Measurements from ENCODE around the gene VPS33B. TPM values are rescaled to one million over a fixed set of nuclear protein-coding genes. Genes with fewer than 3 reads are reported as not detected.

Gene VPS33B
- total RNA-seq, 2 donors from 2014 or later: 9.4 to 18.3 TPM

DNA sequence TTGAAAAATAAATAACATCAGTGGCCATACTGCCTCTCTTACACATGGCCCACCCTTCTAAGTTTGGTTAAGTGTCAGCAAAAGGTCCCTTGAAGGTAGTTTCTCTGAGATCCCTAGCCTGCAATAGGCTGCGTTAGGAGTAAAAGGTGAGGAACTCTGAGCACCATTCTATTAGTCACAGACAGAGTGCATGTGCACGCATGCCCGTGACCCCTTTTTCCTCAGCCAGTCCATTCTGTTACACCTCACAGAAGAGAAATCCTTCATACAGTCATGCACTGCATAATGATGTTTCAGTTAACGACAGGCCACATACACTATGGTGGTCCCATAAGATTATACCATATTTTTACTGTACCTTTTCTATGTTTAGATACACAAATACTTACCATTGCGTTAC is 55.2 kb downstream of the VPS33B start:
- DNase-seq (ENCODE audit: low spot score): no peak
- intact Hi-C loops (cut with DNase I): no loop called here
- H3K27ac ChIP-seq: no peak overlapping the region
- WGBS: 89% methylated on average over 5 of the region's 5 CpGs
- no peaks in the 10 kb centered on the region for H3K36me3 ChIP-seq
- TF ChIP-seq POLR2AphosphoS5 (IDR thresholded peaks at IDR 0.05) (no peak), POLR2A (IDR thresholded peaks at IDR 0.05) (no peak)
- TF ChIP-seq, protein P1, sequence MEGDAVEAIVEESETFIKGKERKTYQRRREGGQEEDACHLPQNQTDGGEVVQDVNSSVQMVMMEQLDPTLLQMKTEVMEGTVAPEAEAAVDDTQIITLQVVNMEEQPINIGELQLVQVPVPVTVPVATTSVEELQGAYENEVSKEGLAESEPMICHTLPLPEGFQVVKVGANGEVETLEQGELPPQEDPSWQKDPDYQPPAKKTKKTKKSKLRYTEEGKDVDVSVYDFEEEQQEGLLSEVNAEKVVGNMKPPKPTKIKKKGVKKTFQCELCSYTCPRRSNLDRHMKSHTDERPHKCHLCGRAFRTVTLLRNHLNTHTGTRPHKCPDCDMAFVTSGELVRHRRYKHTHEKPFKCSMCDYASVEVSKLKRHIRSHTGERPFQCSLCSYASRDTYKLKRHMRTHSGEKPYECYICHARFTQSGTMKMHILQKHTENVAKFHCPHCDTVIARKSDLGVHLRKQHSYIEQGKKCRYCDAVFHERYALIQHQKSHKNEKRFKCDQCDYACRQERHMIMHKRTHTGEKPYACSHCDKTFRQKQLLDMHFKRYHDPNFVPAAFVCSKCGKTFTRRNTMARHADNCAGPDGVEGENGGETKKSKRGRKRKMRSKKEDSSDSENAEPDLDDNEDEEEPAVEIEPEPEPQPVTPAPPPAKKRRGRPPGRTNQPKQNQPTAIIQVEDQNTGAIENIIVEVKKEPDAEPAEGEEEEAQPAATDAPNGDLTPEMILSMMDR (IDR thresholded peaks at IDR 0.05): no peak
- no peaks in the 10 kb centered on the region for H3K9me3 ChIP-seq
- H3K27me3 ChIP-seq (replicated peaks; ENCODE audit: insufficient read depth): no peaks in the 10 kb centered on the region
- no peaks in the 10 kb centered on the region for H3K4me1 ChIP-seq (replicated peaks)
- no peak overlapping the region for H3K4me3 ChIP-seq

DNA sequence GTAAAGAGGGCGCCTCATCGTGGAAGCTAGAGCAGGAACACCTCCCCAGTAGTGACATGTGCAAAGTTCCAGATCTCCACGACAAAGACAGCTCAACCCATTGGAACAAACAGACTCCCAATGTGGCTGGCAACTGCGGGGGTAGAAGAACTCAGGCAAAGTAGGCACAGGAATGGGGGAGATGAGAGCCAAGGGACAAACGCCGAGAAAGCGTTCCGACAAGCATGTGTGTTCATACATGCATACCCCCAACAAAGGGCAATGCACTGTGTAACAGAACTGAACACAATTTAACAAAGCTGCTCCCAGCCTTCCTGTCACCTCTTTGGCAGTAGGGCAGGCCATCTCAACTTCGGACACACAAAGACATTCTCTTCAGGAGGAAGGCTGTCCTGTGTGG is 56.1 kb downstream of the VPS33B start:
- intact Hi-C loops (cut with DNase I): no loop called here
- no peak for TF ChIP-seq POLR2A (IDR thresholded peaks at IDR 0.05)
- TF ChIP-seq, protein P1 (IDR thresholded peaks at IDR 0.05): no peak
- TF ChIP-seq POLR2AphosphoS5 (IDR thresholded peaks at IDR 0.05): no peak
- H3K9me3 ChIP-seq: no peaks in the 10 kb centered on the region
- peaks cover 0 to 5% of the 10 kb centered on the region in 2 donors for H3K36me3 ChIP-seq
- no peaks in the 10 kb centered on the region for H3K4me1 ChIP-seq (replicated peaks)
- no peak overlapping the region for H3K27ac ChIP-seq
- no peak overlapping the region for H3K4me3 ChIP-seq
- no peaks in the 10 kb centered on the region for H3K27me3 ChIP-seq (replicated peaks; ENCODE audit: insufficient read depth)
- DNase-seq (ENCODE audit: low spot score): no peak
- WGBS: 86% methylated on average over 9 of the region's 9 CpGs

DNA sequence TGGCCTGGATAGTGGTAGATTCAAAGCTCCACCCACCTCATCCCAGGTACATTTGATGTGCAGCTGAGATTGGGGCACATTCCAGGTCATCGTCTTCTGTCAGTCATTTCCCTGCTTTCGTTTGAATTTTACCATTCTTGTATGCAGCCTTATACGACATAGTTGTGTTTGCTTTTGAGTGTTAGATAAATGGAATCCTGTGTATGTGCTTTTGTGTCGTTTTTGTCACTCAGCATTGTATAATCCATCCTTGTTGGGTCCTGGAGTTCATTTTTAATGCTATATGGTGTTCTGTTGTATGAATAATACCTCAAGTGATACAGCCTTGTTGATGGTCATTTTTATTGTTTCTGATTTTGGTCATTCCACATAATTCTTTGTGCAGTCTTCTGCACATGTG is 60.4 kb downstream of the VPS33B start:
- H3K9me3 ChIP-seq: no peaks in the 10 kb centered on the region
- H3K4me1 ChIP-seq (replicated peaks): no peaks in the 10 kb centered on the region
- intact Hi-C loops (cut with DNase I): loop anchor here (5.0 kb wide), 1 partner anchor 85 kb away; no protein-coding TSS in a partner anchor
- H3K27ac ChIP-seq: no peak overlapping the region
- TF ChIP-seq, protein P1 (IDR thresholded peaks at IDR 0.05): no peak
- no peak for TF ChIP-seq POLR2AphosphoS5 (IDR thresholded peaks at IDR 0.05)
- no peak for TF ChIP-seq POLR2A (IDR thresholded peaks at IDR 0.05)
- no peaks in the 10 kb centered on the region for H3K27me3 ChIP-seq (replicated peaks; ENCODE audit: insufficient read depth)
- no peak for DNase-seq (ENCODE audit: low spot score)
- WGBS: 73% methylated on average over 4 of the region's 4 CpGs
- H3K4me3 ChIP-seq: no peak overlapping the region
- peaks cover 0 to 5% of the 10 kb centered on the region in 2 donors for H3K36me3 ChIP-seq

DNA sequence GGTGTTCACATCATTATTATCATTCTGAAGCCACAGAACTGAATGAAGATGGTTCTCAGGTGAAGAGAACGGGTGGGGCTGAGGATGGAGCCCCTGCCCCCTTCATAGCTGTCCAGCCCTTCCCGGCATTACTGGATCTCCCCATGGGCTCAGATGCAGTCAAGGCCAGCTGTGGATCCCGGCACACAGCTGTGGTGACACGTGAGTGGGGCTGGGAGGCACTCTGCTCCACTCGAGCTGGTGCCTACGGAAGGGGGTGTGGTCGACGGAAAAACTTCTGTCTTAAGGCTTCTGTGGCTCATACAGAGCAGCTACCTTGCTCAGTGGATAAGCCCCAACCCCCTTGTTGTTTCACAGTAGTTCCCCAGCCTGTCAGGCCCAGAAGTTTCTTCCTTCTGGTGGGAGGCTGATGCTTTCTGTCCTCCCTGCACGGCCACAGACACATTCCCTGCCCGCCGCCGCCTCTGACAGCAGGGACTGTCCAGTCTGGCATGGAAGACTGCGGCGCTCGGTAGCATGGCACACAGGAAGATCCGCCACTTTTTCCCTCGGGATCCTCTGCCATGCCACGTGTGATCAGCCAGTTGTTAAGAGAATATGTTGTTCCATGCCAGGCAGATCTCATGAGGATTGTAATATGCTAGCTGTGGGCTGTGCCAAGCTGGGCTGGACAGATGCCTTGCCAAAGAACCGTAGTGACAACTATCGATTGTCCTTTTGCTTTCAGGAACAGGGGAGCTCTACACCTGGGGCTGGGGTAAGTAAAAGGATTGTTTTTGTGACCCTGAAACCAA is 61.9 kb downstream of the VPS33B start:
- Histone ChIP-seq H3K27ac (no peak overlapping the region), H3K4me3 (no peak overlapping the region), H3K4me1 (replicated peaks) (peaks cover 7% of the 10 kb centered on the region), H3K27me3 (replicated peaks; ENCODE audit: insufficient read depth) (no peaks in the 10 kb centered on the region), H3K9me3 (no peaks in the 10 kb centered on the region), H3K36me3 (peaks cover 0 to 5% of the 10 kb centered on the region in 2 donors)
- 82% methylated on average over 20 of the region's 20 CpGs for WGBS
- TF ChIP-seq POLR2AphosphoS5 (IDR thresholded peaks at IDR 0.05): no peak
- no peak for TF ChIP-seq POLR2A (IDR thresholded peaks at IDR 0.05)
- TF ChIP-seq, protein P1 (IDR thresholded peaks at IDR 0.05): no peak
- intact Hi-C loops (cut with DNase I): loop anchor here (5.0 kb wide), 1 partner anchor 87 kb away; no protein-coding TSS in a partner anchor
- no peak for DNase-seq (ENCODE audit: low spot score)

DNA sequence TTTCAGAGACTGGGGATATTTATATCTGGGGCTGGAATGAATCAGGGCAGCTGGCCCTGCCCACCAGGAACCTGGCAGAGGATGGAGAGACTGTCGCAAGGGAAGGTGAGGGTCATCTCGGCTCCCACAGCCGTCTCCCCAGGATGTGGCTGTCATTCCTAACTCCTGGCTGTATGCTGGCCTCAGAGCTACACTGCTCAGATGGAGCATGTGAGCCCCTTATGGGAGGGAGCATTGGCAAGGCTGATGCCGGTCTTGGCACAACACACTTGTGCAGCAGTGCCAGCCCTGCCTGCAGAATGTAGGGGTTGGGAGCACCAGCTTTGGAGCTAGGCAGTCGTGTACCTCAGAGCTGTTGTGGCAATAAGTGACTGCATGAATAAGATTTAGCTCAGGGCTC is 62.5 kb downstream of the VPS33B start:
- intact Hi-C loops (cut with DNase I): loop anchor here (5.0 to 10.0 kb wide), 4 partner anchors 32 to 312 kb away; partner anchors contain the start of genes PRC1 and VPS33B
- H3K27ac ChIP-seq: no peak overlapping the region
- peaks cover 10% of the 10 kb centered on the region for H3K4me1 ChIP-seq (replicated peaks)
- H3K27me3 ChIP-seq (replicated peaks; ENCODE audit: insufficient read depth): no peaks in the 10 kb centered on the region
- TF ChIP-seq POLR2A (IDR thresholded peaks at IDR 0.05) (no peak), POLR2AphosphoS5 (IDR thresholded peaks at IDR 0.05) (no peak)
- TF ChIP-seq, protein P1 (IDR thresholded peaks at IDR 0.05): no peak
- H3K4me3 ChIP-seq: no peak overlapping the region
- no peaks in the 10 kb centered on the region for H3K9me3 ChIP-seq
- peaks cover 0 to 5% of the 10 kb centered on the region in 2 donors for H3K36me3 ChIP-seq
- WGBS: 64% methylated on average over 5 of the region's 5 CpGs
- DNase-seq (ENCODE audit: low spot score): no peak
